HepG2 (cell line): ENCODE measurements around the gene GSK3B. TPM values are rescaled to one million over a fixed set of nuclear protein-coding genes. Genes with fewer than 3 reads are reported as not detected.

Experiments
- HOXA5 ChIP-seq: sonication (generic); formaldehyde crosslinking; IDR thresholded peaks from 2 replicates; pipeline ENCODE4 v1.4.0; 2020; ENCODE audit warnings: missing genetic modification reagents
- KAT8 ChIP-seq: IDR thresholded peaks from 2 replicates; pipeline ENCODE4 v1.6.1; 2016; ENCODE audit warnings: missing genetic modification reagents, missing compliant biosample characterization
- MEF2D ChIP-seq: sonication (generic); formaldehyde crosslinking; IDR thresholded peaks from 2 replicates; pipeline ENCODE4 v1.5.1; 2020; ENCODE audit warnings: mild to moderate bottlenecking, missing genetic modification reagents
- PPARG ChIP-seq: conservative IDR thresholded peaks from 2 replicates; pipeline ENCODE4 v1.6.1; 2016; ENCODE audit warnings: missing biosample characterization, missing genetic modification reagents
- SMYD3 ChIP-seq: sonication (generic); formaldehyde crosslinking; IDR thresholded peaks from 2 replicates; pipeline ENCODE4 v1.8.1; 2023; ENCODE audit warnings: mild to moderate bottlenecking, missing genetic modification reagents
- TGIF2 ChIP-seq: IDR thresholded peaks from 2 replicates; pipeline ENCODE4 v1.6.1; 2016; ENCODE audit warnings: control low read depth, missing compliant biosample characterization
- TP53 ChIP-seq: sonication (generic); formaldehyde crosslinking; conservative IDR thresholded peaks from 2 replicates; pipeline ENCODE4 v1.4.0; 2020; ENCODE audit warnings: missing genetic modification reagents
- ZMYM3 ChIP-seq: sonication (generic); formaldehyde crosslinking; IDR thresholded peaks from 2 replicates; pipeline ENCODE4 v1.5.1; 2020; ENCODE audit warnings: mild to moderate bottlenecking, missing genetic modification reagents
- ZNF10 ChIP-seq: sonication (generic); formaldehyde crosslinking; IDR thresholded peaks from 2 replicates; pipeline ENCODE4 v1.4.0; 2020; ENCODE audit warnings: mild to moderate bottlenecking, low read depth, missing genetic modification reagents, borderline replicate concordance
- ZNF12 ChIP-seq: sonication (generic); formaldehyde crosslinking; IDR thresholded peaks from 2 replicates; pipeline ENCODE4 v1.5.0; 2020; ENCODE audit warnings: missing genetic modification reagents
- ZNF263 ChIP-seq: sonication (generic); formaldehyde crosslinking; IDR thresholded peaks from 2 replicates; pipeline ENCODE4 v1.4.0; 2020; ENCODE audit warnings: missing genetic modification reagents
- ZNF3 ChIP-seq: IDR thresholded peaks from 2 replicates; pipeline ENCODE4 v1.7.0; 2017; ENCODE audit warnings: inconsistent platforms
- ZNF562 ChIP-seq: sonication (generic); formaldehyde crosslinking; IDR thresholded peaks from 2 replicates; pipeline ENCODE4 v1.8.0; 2022; ENCODE audit warnings: missing genetic modification reagents, borderline replicate concordance
- ZNF768 ChIP-seq: sonication (generic); formaldehyde crosslinking; IDR thresholded peaks from 2 replicates; pipeline ENCODE4 v1.4.0; 2020; ENCODE audit warnings: missing genetic modification reagents
- polyA plus RNA-seq, 8 experiments: library from polyadenylated mRNA; depleted of rRNA in 3 of 8; stranded (reverse) in 7 of 8; unstranded in 1 of 8; fragments of >200 nt; fragmentation: Illumina TruSeq in 4 of 8; extraction: Trizol in 4 of 8; gene quantifications; 2 replicates each; pipeline versions ENCODE4 v1.2.1 to v1.2.3, GENCODE V29; 2011 to 2016; ENCODE audit warnings: low read depth in 4 of 8, missing spikeins in 1 of 8, mixed read lengths in 1 of 8; ENCODE audit not compliant: insufficient read depth in 1 of 8
- total RNA-seq, 5 experiments: library from RNA; depleted of rRNA; stranded (reverse); fragments of >200 nt; fragmentation: Illumina TruSeq; extraction: Trizol; gene quantifications; 2 replicates each; pipeline ENCODE4 v1.2.3, GENCODE V29; 2016; ENCODE audit warnings: low read depth in 1 of 5
- TF ChIP-seq, protein P1 (sequence below): sonication (generic); formaldehyde crosslinking; IDR thresholded peaks from 2 replicates; pipeline ENCODE4 v1.4.0; 2020; ENCODE audit warnings: missing genetic modification reagents
- TF ChIP-seq, protein P2 (sequence below): sonication (generic); formaldehyde crosslinking; IDR thresholded peaks from 2 replicates; pipeline ENCODE4 v1.5.1; 2020; ENCODE audit warnings: mild to moderate bottlenecking, missing genetic modification reagents
- TF ChIP-seq, protein P3 (sequence below): sonication (generic); formaldehyde crosslinking; conservative IDR thresholded peaks from 2 replicates; pipeline ENCODE4 v1.8.0; 2022; ENCODE audit warnings: missing genetic modification reagents
- TF ChIP-seq, protein P4 (sequence below): sonication (generic); formaldehyde crosslinking; IDR thresholded peaks from 2 replicates; pipeline ENCODE4 v1.5.1; 2020; ENCODE audit warnings: missing genetic modification reagents, mild to moderate bottlenecking, borderline replicate concordance

GSK3B gene
- total and polyA plus RNA-seq, 2 of the 13 experiments (the other 11 are each of a cell fraction or from before 2014, with no cell fraction given) = 22.3 to 30.1 TPM

- TF ChIP-seq, protein P1, sequence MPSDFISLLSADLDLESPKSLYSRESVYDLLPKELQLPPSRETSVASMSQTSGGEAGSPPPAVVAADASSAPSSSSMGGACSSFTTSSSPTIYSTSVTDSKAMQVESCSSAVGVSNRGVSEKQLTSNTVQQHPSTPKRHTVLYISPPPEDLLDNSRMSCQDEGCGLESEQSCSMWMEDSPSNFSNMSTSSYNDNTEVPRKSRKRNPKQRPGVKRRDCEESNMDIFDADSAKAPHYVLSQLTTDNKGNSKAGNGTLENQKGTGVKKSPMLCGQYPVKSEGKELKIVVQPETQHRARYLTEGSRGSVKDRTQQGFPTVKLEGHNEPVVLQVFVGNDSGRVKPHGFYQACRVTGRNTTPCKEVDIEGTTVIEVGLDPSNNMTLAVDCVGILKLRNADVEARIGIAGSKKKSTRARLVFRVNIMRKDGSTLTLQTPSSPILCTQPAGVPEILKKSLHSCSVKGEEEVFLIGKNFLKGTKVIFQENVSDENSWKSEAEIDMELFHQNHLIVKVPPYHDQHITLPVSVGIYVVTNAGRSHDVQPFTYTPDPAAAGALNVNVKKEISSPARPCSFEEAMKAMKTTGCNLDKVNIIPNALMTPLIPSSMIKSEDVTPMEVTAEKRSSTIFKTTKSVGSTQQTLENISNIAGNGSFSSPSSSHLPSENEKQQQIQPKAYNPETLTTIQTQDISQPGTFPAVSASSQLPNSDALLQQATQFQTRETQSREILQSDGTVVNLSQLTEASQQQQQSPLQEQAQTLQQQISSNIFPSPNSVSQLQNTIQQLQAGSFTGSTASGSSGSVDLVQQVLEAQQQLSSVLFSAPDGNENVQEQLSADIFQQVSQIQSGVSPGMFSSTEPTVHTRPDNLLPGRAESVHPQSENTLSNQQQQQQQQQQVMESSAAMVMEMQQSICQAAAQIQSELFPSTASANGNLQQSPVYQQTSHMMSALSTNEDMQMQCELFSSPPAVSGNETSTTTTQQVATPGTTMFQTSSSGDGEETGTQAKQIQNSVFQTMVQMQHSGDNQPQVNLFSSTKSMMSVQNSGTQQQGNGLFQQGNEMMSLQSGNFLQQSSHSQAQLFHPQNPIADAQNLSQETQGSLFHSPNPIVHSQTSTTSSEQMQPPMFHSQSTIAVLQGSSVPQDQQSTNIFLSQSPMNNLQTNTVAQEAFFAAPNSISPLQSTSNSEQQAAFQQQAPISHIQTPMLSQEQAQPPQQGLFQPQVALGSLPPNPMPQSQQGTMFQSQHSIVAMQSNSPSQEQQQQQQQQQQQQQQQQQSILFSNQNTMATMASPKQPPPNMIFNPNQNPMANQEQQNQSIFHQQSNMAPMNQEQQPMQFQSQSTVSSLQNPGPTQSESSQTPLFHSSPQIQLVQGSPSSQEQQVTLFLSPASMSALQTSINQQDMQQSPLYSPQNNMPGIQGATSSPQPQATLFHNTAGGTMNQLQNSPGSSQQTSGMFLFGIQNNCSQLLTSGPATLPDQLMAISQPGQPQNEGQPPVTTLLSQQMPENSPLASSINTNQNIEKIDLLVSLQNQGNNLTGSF (CRISPR knock-in tag) = 0 out of 2 replicates have a peak, but pooled peaks have one; percentile 52
- peak; percentile 29; the same call in 1 of the 2 replicates for TF ChIP-seq SMYD3 (CRISPR knock-in tag)
- no peak for TF ChIP-seq TP53
- no peak for TF ChIP-seq ZNF263 (CRISPR knock-in tag)
- TF ChIP-seq, protein P2, sequence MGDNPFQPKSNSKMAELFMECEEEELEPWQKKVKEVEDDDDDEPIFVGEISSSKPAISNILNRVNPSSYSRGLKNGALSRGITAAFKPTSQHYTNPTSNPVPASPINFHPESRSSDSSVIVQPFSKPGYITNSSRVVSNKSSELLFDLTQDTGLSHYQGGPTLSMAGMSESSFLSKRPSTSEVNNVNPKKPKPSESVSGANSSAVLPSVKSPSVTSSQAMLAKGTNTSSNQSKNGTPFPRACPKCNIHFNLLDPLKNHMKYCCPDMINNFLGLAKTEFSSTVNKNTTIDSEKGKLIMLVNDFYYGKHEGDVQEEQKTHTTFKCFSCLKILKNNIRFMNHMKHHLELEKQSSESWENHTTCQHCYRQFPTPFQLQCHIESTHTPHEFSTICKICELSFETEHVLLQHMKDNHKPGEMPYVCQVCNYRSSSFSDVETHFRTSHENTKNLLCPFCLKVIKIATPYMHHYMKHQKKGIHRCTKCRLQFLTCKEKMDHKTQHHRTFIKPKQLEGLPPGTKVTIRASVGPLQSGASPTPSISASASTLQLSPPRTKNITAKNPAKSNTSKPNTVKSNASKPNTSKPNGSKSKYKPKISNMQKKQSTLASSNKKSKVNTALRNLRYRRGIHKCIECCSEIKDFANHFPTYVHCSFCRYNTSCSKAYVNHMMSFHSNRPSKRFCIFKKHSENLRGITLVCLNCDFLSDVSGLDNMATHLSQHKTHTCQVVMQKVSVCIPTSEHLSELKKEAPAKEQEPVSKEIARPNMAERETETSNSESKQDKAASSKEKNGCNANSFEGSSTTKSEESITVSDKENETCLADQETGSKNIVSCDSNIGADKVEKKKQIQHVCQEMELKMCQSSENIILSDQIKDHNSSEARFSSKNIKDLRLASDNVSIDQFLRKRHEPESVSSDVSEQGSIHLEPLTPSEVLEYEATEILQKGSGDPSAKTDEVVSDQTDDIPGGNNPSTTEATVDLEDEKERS = peak; percentile 93
- no peak for TF ChIP-seq ZNF562
- TF ChIP-seq ZNF10 (CRISPR knock-in tag) = no peak
- no peak for TF ChIP-seq ZNF3 (CRISPR knock-in tag)
- peak; percentile 26 for TF ChIP-seq HOXA5 (CRISPR knock-in tag)
- TF ChIP-seq, protein P3, sequence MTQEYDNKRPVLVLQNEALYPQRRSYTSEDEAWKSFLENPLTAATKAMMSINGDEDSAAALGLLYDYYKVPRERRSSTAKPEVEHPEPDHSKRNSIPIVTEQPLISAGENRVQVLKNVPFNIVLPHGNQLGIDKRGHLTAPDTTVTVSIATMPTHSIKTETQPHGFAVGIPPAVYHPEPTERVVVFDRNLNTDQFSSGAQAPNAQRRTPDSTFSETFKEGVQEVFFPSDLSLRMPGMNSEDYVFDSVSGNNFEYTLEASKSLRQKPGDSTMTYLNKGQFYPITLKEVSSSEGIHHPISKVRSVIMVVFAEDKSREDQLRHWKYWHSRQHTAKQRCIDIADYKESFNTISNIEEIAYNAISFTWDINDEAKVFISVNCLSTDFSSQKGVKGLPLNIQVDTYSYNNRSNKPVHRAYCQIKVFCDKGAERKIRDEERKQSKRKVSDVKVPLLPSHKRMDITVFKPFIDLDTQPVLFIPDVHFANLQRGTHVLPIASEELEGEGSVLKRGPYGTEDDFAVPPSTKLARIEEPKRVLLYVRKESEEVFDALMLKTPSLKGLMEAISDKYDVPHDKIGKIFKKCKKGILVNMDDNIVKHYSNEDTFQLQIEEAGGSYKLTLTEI (CRISPR knock-in tag) = no peak
- TF ChIP-seq ZNF12 (CRISPR knock-in tag) = no peak
- TF ChIP-seq PPARG (CRISPR knock-in tag) = no peak; the same call in 1 of the 2 replicates
- TF ChIP-seq ZMYM3 (CRISPR knock-in tag) = peak; percentile 19; the same call in 1 of the 2 replicates
- peak; percentile 67 for TF ChIP-seq MEF2D (CRISPR knock-in tag)
- no peak for TF ChIP-seq ZNF768 (CRISPR knock-in tag)
- no peak for TF ChIP-seq TGIF2
- TF ChIP-seq KAT8 (CRISPR knock-in tag) = peak; percentile 78
- TF ChIP-seq, protein P4, sequence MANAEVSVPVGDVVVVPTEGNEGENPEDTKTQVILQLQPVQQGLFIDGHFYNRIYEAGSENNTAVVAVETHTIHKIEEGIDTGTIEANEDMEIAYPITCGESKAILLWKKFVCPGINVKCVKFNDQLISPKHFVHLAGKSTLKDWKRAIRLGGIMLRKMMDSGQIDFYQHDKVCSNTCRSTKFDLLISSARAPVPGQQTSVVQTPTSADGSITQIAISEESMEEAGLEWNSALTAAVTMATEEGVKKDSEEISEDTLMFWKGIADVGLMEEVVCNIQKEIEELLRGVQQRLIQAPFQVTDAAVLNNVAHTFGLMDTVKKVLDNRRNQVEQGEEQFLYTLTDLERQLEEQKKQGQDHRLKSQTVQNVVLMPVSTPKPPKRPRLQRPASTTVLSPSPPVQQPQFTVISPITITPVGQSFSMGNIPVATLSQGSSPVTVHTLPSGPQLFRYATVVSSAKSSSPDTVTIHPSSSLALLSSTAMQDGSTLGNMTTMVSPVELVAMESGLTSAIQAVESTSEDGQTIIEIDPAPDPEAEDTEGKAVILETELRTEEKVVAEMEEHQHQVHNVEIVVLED = peak; percentile 37
Observed at GRCh38 chr3:120095226-120095978, 1.2 kb upstream of the GSK3B start (continued).
